Measurements from ENCODE around the gene ELP5.

- TF ChIP-seq POLR2A (IDR thresholded peaks at IDR 0.05): no peak
- TF ChIP-seq CTCF (IDR thresholded peaks at IDR 0.05 in 4 of 5, conservative IDR thresholded peaks at IDR 0.05 in 1 of 5): no peak
These were observed 37.4 kb downstream of the ELP5 start for GRCh38 chr17:7289256-7290032.

Data from gastrocnemius medialis (tissue), 4 donors.